Stimulated activated CD4-positive, alpha-beta T cell treated with anti-CD3 and anti-CD28 coated beads, Interleukin-15, amount 100 ng/mL, for 24 hours (primary cell): Measurements from ENCODE around the gene GTF2H2.
"Not testable (repeated sequence)": the region's sequence is repeated elsewhere in the genome, so short reads cannot be mapped to it uniquely, and the experiment has no call there.

Experiments used
- DNase-seq: peaks from one replicate; pipeline ENCODE4 v3.0.0-alpha.2; 2020

GTF2H2 gene

GRCh38 chr5:71011194-71011792 lies 56.2 kb downstream of the GTF2H2 start:
- DNase-seq, result no peak

GRCh38 chr5:71006983-71007382 lies 60.5 kb downstream of the GTF2H2 start:
- DNase-seq, result not testable (repeated sequence)
